ENCODE data around the gene FAM20B.
"Not testable (repeated sequence)": the region's sequence is repeated elsewhere in the genome, so short reads cannot be mapped to it uniquely, and the experiment has no call there.

Gene FAM20B

GRCh38 chr1:179025975-179026812 is 500 bp downstream of the FAM20B start:
- DNase-seq, result peak; percentile 72

DNA sequence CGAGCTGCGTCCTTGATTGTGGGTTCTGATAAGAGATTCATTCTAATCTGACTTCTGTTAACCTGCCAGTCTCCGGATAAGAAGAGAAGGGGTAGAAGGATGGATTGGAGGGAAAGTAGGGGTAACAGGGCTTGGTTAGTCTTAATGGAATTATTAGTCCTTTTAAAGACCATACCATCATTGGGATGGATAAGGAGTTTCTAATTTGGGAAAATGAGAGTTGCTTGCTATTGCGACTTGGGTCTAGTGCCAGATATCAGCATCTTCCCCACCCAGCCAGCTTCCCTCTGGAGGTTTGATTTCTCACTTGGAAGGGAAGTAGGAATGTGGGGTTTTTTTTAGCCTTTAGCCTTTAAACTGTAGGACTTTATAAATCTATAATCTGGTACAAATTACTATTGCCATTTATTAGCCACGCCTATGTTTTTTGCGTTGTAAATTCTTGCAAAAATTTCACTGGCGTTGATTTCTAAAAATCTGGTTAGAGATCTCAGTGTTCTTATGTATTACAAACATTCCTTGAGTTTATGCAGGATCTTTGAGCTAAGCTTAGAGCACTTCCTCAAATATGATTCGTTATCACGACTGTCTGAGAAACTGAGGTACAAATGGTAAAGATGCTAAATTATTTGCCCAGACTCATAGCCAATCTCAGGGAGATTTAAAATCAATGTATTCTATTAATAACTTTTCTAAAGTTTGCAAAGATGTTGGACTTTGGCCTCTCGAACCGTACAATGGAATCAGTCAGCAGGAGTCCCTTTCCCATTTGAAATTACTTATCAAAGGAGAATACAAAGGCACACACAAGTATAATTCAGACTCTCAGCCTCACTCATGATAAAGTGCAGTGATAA is 1.3 kb downstream of the FAM20B start:
- no peak for DNase-seq

DNA sequence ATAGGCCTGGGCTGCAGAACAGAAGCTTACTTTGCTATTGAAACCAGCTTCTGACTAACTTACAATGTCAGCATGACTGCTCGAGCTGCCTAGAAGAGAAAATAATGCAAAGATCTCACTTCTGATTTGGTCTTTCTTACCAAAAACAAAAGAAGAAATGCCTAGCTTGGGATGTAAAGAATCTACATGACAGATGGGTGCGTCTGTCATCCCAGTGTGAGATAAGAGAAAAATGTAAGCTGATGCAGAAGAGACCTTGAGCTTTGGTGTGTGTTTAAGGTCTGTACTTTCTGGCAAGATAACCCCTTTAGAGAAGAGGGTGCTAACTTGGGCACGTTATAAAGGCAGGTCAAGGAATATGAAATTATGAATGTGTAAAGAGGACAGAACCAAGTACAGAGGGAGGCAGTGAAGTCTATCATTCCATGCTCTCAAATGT is 3.6 kb downstream of the FAM20B start:
- DNase-seq, result no peak

DNA sequence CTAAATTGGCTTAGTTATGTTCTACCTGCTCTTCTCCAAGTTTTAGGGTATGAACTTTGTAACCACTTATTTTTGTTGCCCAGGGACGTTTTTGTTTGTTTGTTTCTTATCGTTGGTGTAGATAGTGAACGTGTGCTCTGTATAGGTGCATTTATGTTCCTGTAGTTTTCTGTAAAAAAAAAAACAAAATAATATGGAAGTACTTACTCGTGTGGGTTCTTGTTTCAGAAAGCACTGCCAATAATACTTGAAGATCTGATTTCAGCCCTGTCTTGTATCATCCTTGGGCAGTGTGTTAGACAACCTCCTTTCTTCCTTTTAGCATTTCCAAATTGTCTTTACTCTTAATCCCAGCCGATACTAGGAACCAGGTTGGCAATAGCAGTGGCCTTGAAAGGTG is 4.4 kb downstream of the FAM20B start:
- no peak for DNase-seq

DNA sequence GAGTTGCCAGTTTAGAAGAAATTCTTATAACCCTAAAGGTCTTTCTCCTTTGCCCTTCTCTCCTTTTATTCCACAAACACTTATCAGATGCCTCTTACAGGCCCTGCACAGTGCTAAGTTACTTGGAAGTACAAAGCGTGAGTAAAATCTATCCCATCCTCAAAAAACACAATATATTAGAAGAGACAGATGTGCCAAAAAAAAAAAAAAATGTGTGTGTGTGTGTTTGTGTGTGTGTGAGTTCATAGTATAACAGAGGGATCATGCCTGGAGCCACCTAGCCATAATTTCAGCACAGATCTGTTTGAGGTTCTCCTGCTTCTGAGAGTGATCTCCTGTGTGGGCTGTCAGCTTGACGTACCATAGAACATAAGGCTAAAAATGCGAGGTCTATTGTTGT is 5.0 kb downstream of the FAM20B start:
- DNase-seq, result no peak

- DNase-seq, result no peak
Measured at GRCh38 chr1:179031284-179031683, 5.6 kb downstream of the FAM20B start.

- DNase-seq, result no peak
Measured at GRCh38 chr1:179031855-179032513, 6.3 kb downstream of the FAM20B start.

GRCh38 chr1:179034720-179035119 is 9.0 kb downstream of the FAM20B start:
- no peak for DNase-seq

DNA sequence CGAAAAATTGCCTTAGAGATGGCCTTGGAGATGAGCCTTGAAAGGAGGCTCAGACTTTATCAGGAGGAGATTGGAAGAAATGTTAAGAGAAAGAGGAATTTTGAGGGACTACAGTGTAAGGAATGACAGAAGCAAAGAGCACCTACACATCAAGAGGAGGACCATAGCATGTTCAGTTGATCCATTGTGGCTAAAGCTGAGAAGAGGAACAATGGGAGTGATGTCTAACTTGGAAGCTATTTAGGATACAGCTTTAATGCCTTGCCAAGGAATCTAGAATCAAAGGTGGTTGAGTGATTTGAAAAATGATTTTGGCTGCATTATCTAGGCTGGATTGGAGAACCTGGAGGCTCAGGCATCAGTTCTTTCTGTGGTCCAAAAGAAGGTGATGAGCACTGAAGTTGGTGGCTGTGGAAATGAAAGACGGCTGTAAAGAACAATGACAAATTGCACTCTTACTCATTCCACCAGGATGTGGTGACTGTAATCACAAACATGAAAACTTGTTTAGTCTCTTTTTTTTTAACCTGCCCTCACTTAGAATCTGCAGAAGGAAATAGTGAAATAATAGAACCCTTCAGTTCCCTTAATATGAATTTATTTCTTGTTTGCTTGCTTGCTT is 11.3 kb downstream of the FAM20B start:
- no peak for DNase-seq

GRCh38 chr1:179038528-179039281 is 13.0 kb downstream of the FAM20B start:
- DNase-seq, result no peak

- DNase-seq, result not testable (repeated sequence)
Measured at GRCh38 chr1:179039502-179040174, 13.9 kb downstream of the FAM20B start.

GRCh38 chr1:179040175-179040551 is 14.5 kb downstream of the FAM20B start:
- not testable (repeated sequence) for DNase-seq

GRCh38 chr1:179042087-179042486 is 16.4 kb downstream of the FAM20B start:
- no peak for DNase-seq

DNA sequence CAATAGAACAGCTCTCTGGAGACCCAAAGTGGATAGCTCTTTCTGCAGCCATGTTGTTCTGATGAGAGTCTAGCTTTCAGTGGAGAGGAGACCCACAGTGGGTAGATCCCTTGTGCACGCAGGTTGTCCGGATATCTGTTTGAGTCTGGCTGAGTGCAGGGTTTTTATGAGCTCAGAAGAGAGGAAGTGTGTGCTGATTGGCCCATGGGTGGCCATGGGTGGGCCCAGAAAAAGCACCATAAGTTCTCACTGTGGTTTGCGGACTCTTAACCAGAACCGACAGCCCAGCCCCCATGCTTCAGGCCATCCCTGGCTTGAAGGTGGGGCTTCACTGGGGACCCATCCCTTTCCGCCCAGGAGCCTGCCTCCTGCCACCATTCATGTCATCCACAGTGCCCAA is 17.0 kb downstream of the FAM20B start:
- no peak for DNase-seq

DNA sequence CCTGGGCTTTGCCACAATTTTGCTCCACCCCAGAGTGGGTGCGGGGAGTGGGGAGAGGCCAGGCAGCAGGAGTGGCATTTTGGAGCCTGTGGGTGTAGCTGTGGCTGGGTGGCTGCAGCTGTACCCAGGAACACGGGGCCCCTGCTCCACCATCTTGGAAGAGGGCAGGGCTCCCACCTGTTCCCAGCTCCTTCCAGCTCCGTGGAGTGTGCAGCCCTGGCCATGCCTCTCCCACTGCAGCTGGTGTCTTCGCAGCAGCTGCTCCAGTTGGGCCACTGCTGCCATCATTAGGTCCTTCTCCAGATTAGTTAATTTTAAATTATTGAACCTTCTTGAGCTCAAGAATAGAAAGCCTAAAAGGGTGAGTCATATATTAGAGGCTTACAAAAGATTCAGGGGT is 17.6 kb downstream of the FAM20B start:
- DNase-seq, result no peak

GRCh38 chr1:179043907-179044306 is 18.2 kb downstream of the FAM20B start:
- DNase-seq, result no peak

DNA sequence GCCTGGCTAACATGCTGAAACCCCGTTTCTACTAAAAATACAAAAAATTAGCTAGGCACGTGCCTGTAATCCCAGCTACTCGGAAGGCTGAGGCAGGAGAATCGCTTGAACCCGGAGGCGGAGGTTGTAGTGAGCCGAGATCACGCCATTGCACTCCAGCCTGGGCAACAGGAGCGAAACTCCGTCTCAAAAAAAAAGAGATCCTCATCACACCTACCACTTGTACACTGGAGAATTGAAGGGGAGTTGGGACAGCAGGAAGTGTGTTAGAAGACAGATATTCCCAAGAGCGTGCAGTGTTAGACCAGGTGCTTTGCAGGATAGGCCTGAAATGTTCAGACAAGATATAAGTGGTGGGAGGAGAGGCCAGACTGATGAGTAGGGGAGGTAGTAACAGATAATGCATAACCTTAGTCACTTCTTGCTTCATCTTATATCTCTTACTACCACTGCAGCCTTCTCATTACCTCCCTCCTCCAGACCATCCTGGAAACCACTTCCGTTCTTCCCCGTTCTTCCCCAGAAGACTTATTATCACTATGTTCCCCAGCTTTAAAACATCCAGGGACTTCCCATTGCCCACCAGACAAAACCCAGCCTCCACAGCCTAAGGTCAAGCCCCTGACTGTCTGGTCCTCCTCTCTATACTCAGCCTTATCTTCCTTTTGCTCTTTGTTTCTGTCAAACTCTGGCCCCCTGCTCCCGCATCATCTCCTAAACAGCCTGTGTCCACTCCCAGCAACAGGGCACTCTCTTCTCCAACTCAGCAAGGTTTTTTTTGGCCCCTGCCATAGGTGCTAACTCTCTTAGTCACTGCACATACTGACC is 21.3 kb downstream of the FAM20B start:
- DNase-seq, result no peak

GRCh38 chr1:179047636-179047997 is 21.9 kb downstream of the FAM20B start:
- DNase-seq, result no peak

DNA sequence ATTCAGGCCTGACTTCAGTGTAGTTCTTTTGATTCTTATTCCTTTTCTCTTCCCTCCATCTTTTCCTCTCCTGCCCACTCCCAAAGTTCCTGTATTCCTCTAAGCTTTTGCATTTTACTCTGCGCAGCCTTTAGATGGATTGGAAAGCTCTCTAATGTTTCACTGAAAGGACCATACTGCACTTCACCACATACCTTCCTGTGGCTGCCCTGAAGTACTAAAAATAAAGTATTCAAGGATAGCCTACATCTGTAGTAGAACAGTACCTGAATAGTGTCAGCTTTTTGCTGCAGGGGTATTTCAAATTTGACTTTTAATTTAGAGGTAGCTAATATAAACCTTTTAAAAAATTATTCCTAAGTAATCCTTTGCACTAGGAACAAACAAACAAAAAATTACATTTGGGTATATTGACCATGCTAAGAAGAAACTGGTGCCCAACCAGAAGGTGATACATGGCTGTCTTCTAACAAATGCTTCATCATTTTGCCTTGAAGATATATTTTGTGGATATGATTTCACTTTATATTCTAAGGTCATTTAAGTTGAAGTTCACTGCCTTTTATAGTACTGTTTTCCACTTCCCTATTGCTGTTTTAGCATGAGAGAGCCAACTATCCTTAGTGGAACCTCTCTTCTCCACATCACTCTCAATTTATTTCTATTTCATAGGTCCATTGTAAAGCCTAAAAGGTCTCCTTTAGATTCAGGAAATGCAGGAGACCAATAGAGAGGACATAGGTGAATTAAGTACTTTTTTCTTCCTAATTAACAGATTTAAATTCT is 22.8 kb downstream of the FAM20B start:
- DNase-seq, result no peak

- no peak for DNase-seq
Measured at GRCh38 chr1:179052776-179053175, 27.1 kb downstream of the FAM20B start.

Data from NK-92 treated with Interleukin-12 subunit alpha and Interleukin-12 subunit beta, amount 100 ng/mL, for 24 hours (cell line).